ENCODE measurements around the gene PI16. TPM values are rescaled to one million over a fixed set of nuclear protein-coding genes. Genes with fewer than 3 reads are reported as not detected.
A peak's percentile ranks its signal among the peaks of the same experiment; 100 is the strongest.

Gene PI16
- total and polyA plus RNA-seq, 7 donors: 1.2 to 49.1 (median 3.1) TPM

DNA sequence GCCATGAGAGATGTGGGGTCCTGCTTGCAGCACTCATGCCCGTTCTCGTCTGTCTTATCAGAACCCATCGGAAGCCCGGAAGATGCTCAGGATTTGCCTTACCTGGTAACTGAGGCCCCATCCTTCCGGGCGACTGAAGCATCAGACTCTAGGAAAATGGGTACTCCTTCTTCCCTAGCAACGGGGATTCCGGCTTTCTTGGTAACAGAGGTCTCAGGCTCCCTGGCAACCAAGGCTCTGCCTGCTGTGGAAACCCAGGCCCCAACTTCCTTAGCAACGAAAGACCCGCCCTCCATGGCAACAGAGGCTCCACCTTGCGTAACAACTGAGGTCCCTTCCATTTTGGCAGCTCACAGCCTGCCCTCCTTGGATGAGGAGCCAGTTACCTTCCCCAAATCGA is 8.3 kb downstream of the PI16 start:
- WGBS, 3 donors: 71 to 82% (median 74%) methylated on average over 12 of the region's 12 CpGs
- TF ChIP-seq, protein P1, sequence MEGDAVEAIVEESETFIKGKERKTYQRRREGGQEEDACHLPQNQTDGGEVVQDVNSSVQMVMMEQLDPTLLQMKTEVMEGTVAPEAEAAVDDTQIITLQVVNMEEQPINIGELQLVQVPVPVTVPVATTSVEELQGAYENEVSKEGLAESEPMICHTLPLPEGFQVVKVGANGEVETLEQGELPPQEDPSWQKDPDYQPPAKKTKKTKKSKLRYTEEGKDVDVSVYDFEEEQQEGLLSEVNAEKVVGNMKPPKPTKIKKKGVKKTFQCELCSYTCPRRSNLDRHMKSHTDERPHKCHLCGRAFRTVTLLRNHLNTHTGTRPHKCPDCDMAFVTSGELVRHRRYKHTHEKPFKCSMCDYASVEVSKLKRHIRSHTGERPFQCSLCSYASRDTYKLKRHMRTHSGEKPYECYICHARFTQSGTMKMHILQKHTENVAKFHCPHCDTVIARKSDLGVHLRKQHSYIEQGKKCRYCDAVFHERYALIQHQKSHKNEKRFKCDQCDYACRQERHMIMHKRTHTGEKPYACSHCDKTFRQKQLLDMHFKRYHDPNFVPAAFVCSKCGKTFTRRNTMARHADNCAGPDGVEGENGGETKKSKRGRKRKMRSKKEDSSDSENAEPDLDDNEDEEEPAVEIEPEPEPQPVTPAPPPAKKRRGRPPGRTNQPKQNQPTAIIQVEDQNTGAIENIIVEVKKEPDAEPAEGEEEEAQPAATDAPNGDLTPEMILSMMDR (IDR thresholded peaks at IDR 0.05): no peak
- Histone ChIP-seq H3K27me3 (ENCODE audit: insufficient read depth in 3 of 3, low read length in 2 of 3) (no peaks in the 10 kb centered on the region), H3K27ac (no peak overlapping the region), H3K4me3 (no peak overlapping the region), H3K36me3 (ENCODE audit: insufficient read depth in 1 of 2, low read depth in 1 of 2) (peaks cover 0 to 21% of the 10 kb centered on the region in 2 donors), H3K4me1 (no peaks in the 10 kb centered on the region), H3K9me3 (no peaks in the 10 kb centered on the region)
- DNase-seq: peak; percentile 75 to 83
- ATAC-seq: peak in 1 of 4 donors; percentile 27
- intact Hi-C loops (cut with DNase I): no loop called here

DNA sequence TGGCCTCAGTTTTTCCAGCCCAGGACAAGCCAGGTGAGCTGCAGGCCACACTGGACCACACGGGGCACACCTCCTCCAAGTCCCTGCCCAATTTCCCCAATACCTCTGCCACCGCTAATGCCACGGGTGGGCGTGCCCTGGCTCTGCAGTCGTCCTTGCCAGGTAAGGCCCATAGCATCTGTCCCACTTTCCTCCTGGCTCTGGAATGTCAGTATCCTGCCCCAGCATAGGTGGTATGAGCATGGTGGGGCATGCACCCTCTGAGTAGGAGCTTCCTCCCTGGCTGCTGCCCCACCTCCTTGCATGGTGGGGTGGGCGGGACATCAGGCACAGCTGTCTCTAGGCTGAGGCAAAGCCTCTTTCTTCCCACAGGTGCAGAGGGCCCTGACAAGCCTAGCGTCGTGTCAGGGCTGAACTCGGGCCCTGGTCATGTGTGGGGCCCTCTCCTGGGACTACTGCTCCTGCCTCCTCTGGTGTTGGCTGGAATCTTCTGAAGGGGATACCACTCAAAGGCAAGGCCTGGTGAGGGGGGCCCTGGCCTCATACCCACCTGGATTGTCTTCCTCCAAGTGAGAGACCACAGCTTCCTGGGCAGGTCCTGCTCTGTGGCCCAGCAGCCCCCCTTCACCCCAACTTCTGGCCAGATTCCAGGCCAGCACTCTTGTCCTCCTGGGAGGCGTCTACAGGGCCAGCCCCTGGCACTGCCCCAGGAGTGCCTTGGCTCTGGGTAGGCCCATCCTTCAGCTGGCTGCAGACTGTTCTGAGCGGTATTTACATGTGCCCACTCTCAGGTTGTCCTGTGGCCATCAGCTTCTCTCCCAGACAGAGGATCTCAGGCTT is 9.1 kb downstream of the PI16 start:
- Histone ChIP-seq H3K4me1 (no peaks in the 10 kb centered on the region), H3K9me3 (no peaks in the 10 kb centered on the region), H3K36me3 (ENCODE audit: insufficient read depth in 1 of 2, low read depth in 1 of 2) (peaks cover 5 to 29% of the 10 kb centered on the region in 2 donors), H3K4me3 (no peak overlapping the region), H3K27me3 (ENCODE audit: insufficient read depth in 3 of 3, low read length in 2 of 3) (no peaks in the 10 kb centered on the region), H3K27ac (no peak overlapping the region)
- TF ChIP-seq, protein P1 (IDR thresholded peaks at IDR 0.05): no peak
- intact Hi-C loops (cut with DNase I): no loop called here
- ATAC-seq (peak in 3 of 4 donors; percentile 4 to 29 (median 27)), DNase-seq (no peak)
- 57 to 77% (median 60%) methylated on average over 9 to 11 of the region's 11 CpGs for WGBS, 3 donors

DNA sequence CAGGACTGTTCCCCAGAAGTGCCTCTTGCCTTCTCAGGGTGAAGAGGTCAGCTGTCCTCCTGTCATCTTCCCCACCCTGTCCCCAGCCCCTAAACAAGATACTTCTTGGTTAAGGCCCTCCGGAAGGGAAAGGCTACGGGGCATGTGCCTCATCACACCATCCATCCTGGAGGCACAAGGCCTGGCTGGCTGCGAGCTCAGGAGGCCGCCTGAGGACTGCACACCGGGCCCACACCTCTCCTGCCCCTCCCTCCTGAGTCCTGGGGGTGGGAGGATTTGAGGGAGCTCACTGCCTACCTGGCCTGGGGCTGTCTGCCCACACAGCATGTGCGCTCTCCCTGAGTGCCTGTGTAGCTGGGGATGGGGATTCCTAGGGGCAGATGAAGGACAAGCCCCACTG is 9.8 kb downstream of the PI16 start:
- 74 to 79% (median 78%) methylated on average over 6 of the region's 6 CpGs for WGBS, 3 donors
- H3K36me3 ChIP-seq (ENCODE audit: insufficient read depth in 1 of 2, low read depth in 1 of 2): peaks cover 8 to 36% of the 10 kb centered on the region in 2 donors
- intact Hi-C loops (cut with DNase I): no loop called here
- H3K27ac ChIP-seq: no peak overlapping the region
- H3K9me3 ChIP-seq: no peaks in the 10 kb centered on the region
- ATAC-seq (peak in 2 of 4 donors; percentile 16 to 18), DNase-seq (no peak)
- H3K4me3 ChIP-seq: no peak overlapping the region
- H3K4me1 ChIP-seq: no peaks in the 10 kb centered on the region
- TF ChIP-seq, protein P1 (IDR thresholded peaks at IDR 0.05): no peak
- no peaks in the 10 kb centered on the region for H3K27me3 ChIP-seq (ENCODE audit: insufficient read depth in 3 of 3, low read length in 2 of 3)

DNA sequence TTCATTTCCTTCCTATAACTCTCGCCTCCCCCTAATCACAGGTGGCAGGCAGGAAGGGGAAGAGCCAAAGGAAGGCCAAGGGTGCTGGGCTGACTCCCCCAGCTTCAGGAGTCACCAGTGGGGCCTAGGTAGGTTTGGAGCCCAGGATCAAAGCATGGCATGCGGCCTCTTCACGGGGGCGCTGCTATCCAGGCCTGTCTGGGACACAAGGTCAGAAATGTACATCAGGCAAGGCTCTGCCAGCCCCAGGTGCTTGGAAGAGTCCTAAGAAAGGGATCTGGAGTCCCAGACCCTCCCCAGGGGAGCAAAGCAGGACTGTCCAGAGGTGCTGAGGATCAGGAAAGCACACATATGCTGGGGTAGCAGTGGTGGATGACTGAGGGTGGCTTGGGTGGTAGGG is 10.4 kb downstream of the PI16 start:
- TF ChIP-seq, protein P1 (IDR thresholded peaks at IDR 0.05): no peak
- 75 to 88% (median 81%) methylated on average over 4 of the region's 4 CpGs for WGBS, 3 donors
- Histone ChIP-seq H3K36me3 (ENCODE audit: insufficient read depth in 1 of 2, low read depth in 1 of 2) (peaks cover 8 to 41% of the 10 kb centered on the region in 2 donors), H3K27me3 (ENCODE audit: insufficient read depth in 3 of 3, low read length in 2 of 3) (no peaks in the 10 kb centered on the region), H3K4me1 (no peaks in the 10 kb centered on the region), H3K27ac (no peak overlapping the region), H3K9me3 (no peaks in the 10 kb centered on the region), H3K4me3 (no peak overlapping the region)
- intact Hi-C loops (cut with DNase I): no loop called here
- DNase-seq (no peak), ATAC-seq (no peak)

Data from psoas muscle (tissue), 8 donors.